Stimulated activated CD4-positive, alpha-beta T cell treated with anti-CD3 and anti-CD28 coated beads, Interleukin-2, amount 100 ng/mL, for 4 hours (primary cell): ENCODE results near the gene SLC51A.
"Not testable (repeated sequence)": the region's sequence is repeated elsewhere in the genome, so short reads cannot be mapped to it uniquely, and the experiment has no call there.

Experiments
- DNase-seq: peaks from one replicate; pipeline ENCODE4 v3.0.0-alpha.2; 2020; ENCODE audit warnings: low read depth

The SLC51A gene

GRCh38 chr3:196193133-196193735 is 23.1 kb upstream of the SLC51A start:
- no peak for DNase-seq

GRCh38 chr3:196193736-196194541 is 22.4 kb upstream of the SLC51A start:
- DNase-seq = no peak

GRCh38 chr3:196194542-196194915 is 21.8 kb upstream of the SLC51A start:
- DNase-seq = no peak

- no peak for DNase-seq
These were observed 20.6 kb upstream of the SLC51A start for GRCh38 chr3:196195664-196196265.

GRCh38 chr3:196197524-196197923 is 18.8 kb upstream of the SLC51A start:
- DNase-seq = no peak

- DNase-seq = no peak
These were observed 18.2 kb upstream of the SLC51A start for GRCh38 chr3:196198081-196198675.

GRCh38 chr3:196198771-196199753 is 17.3 kb upstream of the SLC51A start:
- DNase-seq = no peak

GRCh38 chr3:196202516-196202970 is 13.8 kb upstream of the SLC51A start:
- no peak for DNase-seq

- DNase-seq = no peak
These were observed 12.5 kb upstream of the SLC51A start for GRCh38 chr3:196203846-196204245.

- DNase-seq = not testable (repeated sequence)
These were observed 10.7 kb upstream of the SLC51A start for GRCh38 chr3:196205442-196206205.

- no peak for DNase-seq
These were observed 9.0 kb upstream of the SLC51A start for GRCh38 chr3:196207159-196207832.

GRCh38 chr3:196207833-196208607 is 8.3 kb upstream of the SLC51A start:
- peak; percentile 57 for DNase-seq

- DNase-seq = no peak
These were observed 7.2 kb upstream of the SLC51A start for GRCh38 chr3:196208942-196209695.

- DNase-seq = not testable (repeated sequence)
These were observed 6.2 kb upstream of the SLC51A start for GRCh38 chr3:196209944-196210672.

GRCh38 chr3:196210673-196211556 is 5.4 kb upstream of the SLC51A start, which contains the start of gene ZDHHC19:
Gene ZDHHC19, minus strand, starts transcription at chr3:196211400. Its CDS starts 85 bp downstream, at chr3:196211315.
- no peak for DNase-seq

GRCh38 chr3:196214783-196215441 is 1.4 kb upstream of the SLC51A start:
- DNase-seq = no peak
